ENCODE data around the gene SLF2. TPM values are rescaled to one million over a fixed set of nuclear protein-coding genes. Genes with fewer than 3 reads are reported as not detected.

SLF2 gene
- total and polyA plus RNA-seq, 9 of the 15 experiments (the other 6 are each of a cell fraction or from before 2014, with no cell fraction given): 1.7 to 18.4 (median 7.8) TPM

GRCh38 chr10:100895346-100895745 lies 17.4 kb upstream of the SLF2 start:
- intact Hi-C loops (cut with micrococcal nuclease): no loop called here
- POLR2A ChIA-PET: interaction anchor here (0.6 kb wide), 2 partner anchors 29 to 141 kb away, joined by 3 to 4 read pairs; no protein-coding TSS in a partner anchor

GRCh38 chr10:100895896-100896295 lies 16.9 kb upstream of the SLF2 start:
- WGBS (ENCODE audit: insufficient coverage, low coverage, missing lambda C conversion rate): 5% methylated on average over 3 of the region's 3 CpGs
- no TSS peak for BruUV-seq (replicated peaks)
- Histone ChIP-seq H3K27ac (ENCODE audit: extremely low read depth, low read depth, low read length) (no peak overlapping the region), H4K20me1 (replicated peaks; ENCODE audit: control insufficient read depth, insufficient read depth, low read length) (no peaks in the 10 kb centered on the region), H3K9me1 (ENCODE audit: control insufficient read depth, insufficient read depth, low read length) (no peaks in the 10 kb centered on the region), H3K27me3 (ENCODE audit: control insufficient read depth in 2 of 2, insufficient read depth in 2 of 2, low read length in 2 of 2) (no peaks in the 10 kb centered on the region; a peak in 1 of 5 replicates), H3K4me1 (replicated peaks in 1 of 2; ENCODE audit: control insufficient read depth in 2 of 2, insufficient read depth in 2 of 2, low read length in 2 of 2) (no peaks in the 10 kb centered on the region; a peak in 1 of 5 replicates), H3K9ac (ENCODE audit: insufficient read depth in 1 of 2, low read depth in 2 of 2, low read length in 2 of 2) (no peak overlapping the region), H3K4me3 (no peak overlapping the region), H2AFZ (ENCODE audit: low read depth, low read length) (no peak overlapping the region), H3K79me2 (ENCODE audit: control insufficient read depth, insufficient read depth, low read length) (no peaks in the 10 kb centered on the region), H3K9me3 (replicated peaks; ENCODE audit: control insufficient read depth, insufficient read depth, low read depth, low read length) (no peaks in the 10 kb centered on the region), H3K36me3 (ENCODE audit: control insufficient read depth, insufficient read depth, low read length) (no peaks in the 10 kb centered on the region), H3K4me2 (ENCODE audit: insufficient read depth, low read length) (no peak overlapping the region)
- FAIRE-seq: no peak
- intact Hi-C loops (cut with micrococcal nuclease): no loop called here
- ChIA-PET CTCF (ENCODE audit: low intra/inter-chr PET ratio) (no interaction called here), POLR2A (interaction anchor here (0.6 kb wide), 1 partner anchor 140 kb away, joined by 4 read pairs; no protein-coding TSS in a partner anchor)
- DNase-seq (ENCODE audit: extremely low read depth in 1 of 4, low spot score in 3 of 4): no peak
- in situ Hi-C loops (cut with MboI): loop anchor here (25.0 kb wide), 1 partner anchor 559 kb away; the partner anchor contains the start of genes PKD2L1 and SCD
- ATAC-seq: no peak
- TF ChIP-seq ZNF217 (CRISPR knock-in tag; IDR thresholded peaks at IDR 0.05) (no peak), PATZ1 (CRISPR knock-in tag; IDR thresholded peaks at IDR 0.05; ENCODE audit: borderline replicate concordance) (no peak), ZNF224 (CRISPR knock-in tag; IDR thresholded peaks at IDR 0.05) (no peak), SAFB2 (IDR thresholded peaks at IDR 0.05; ENCODE audit: borderline replicate concordance, low read depth, low read length, severe bottlenecking) (no peak), FOXJ2 (tag; IDR thresholded peaks at IDR 0.05) (no peak), SMAD3 (CRISPR knock-in tag; conservative IDR thresholded peaks at IDR 0.05) (no peak), PKNOX1 (IDR thresholded peaks at IDR 0.05) (no peak), KAT7 (CRISPR knock-in tag; IDR thresholded peaks at IDR 0.05; ENCODE audit: borderline replicate concordance) (no peak), FOXP4 (CRISPR knock-in tag; IDR thresholded peaks at IDR 0.05; ENCODE audit: borderline replicate concordance) (no peak)

More at GRCh38 chr10:100895346-100895745, 17.4 kb upstream of the SLF2 start:
- H3K9ac ChIP-seq (ENCODE audit: insufficient read depth in 1 of 2, low read depth in 2 of 2, low read length in 2 of 2): no peak overlapping the region
- no TSS peak for BruUV-seq (replicated peaks)
- no peaks in the 10 kb centered on the region; a peak in 1 of 5 replicates for H3K27me3 ChIP-seq (ENCODE audit: control insufficient read depth in 2 of 2, insufficient read depth in 2 of 2, low read length in 2 of 2)
- H3K4me2 ChIP-seq (ENCODE audit: insufficient read depth, low read length): no peak overlapping the region
- no peaks in the 10 kb centered on the region for H3K36me3 ChIP-seq (ENCODE audit: control insufficient read depth, insufficient read depth, low read length)
- H3K4me3 ChIP-seq: no peak overlapping the region
- H4K20me1 ChIP-seq (replicated peaks; ENCODE audit: control insufficient read depth, insufficient read depth, low read length): no peaks in the 10 kb centered on the region
- TF ChIP-seq RFX1 (IDR thresholded peaks at IDR 0.05) (peak; percentile 59), CBFB (CRISPR knock-in tag; IDR thresholded peaks at IDR 0.05) (no peak), ESRRB (CRISPR knock-in tag; IDR thresholded peaks at IDR 0.05; ENCODE audit: borderline replicate concordance) (no peak), TRIM28 (IDR thresholded peaks at IDR 0.05) (no peak)
- no peak overlapping the region for H2AFZ ChIP-seq (ENCODE audit: low read depth, low read length)
- no peak overlapping the region for H3K27ac ChIP-seq (ENCODE audit: extremely low read depth, low read depth, low read length)
- DNase-seq (ENCODE audit: extremely low read depth in 1 of 4, low spot score in 3 of 4): no peak
- H3K9me3 ChIP-seq (replicated peaks; ENCODE audit: control insufficient read depth, insufficient read depth, low read depth, low read length): no peaks in the 10 kb centered on the region
- no peak for ATAC-seq
- CTCF ChIA-PET (ENCODE audit: low intra/inter-chr PET ratio): no interaction called here
- FAIRE-seq: no peak
- no peaks in the 10 kb centered on the region for H3K79me2 ChIP-seq (ENCODE audit: control insufficient read depth, insufficient read depth, low read length)
- no peaks in the 10 kb centered on the region for H3K9me1 ChIP-seq (ENCODE audit: control insufficient read depth, insufficient read depth, low read length)
- in situ Hi-C loops (cut with MboI): loop anchor here (25.0 kb wide), 1 partner anchor 558 kb away; the partner anchor contains the start of genes PKD2L1 and SCD
- no peaks in the 10 kb centered on the region; a peak in 1 of 5 replicates for H3K4me1 ChIP-seq (replicated peaks in 1 of 2; ENCODE audit: control insufficient read depth in 2 of 2, insufficient read depth in 2 of 2, low read length in 2 of 2)
- WGBS (ENCODE audit: insufficient coverage, low coverage, missing lambda C conversion rate): 8% methylated on average over 4 of the region's 4 CpGs
